DND-41 (cell line): ENCODE measurements around the gene CNGA3.

ENCODE experiments used
- CTCF ChIP-seq: IDR thresholded peaks from 2 replicates; pipeline ENCODE4 v1.5.1; 2012; ENCODE audit warnings: borderline replicate concordance, low read length, moderate library complexity, mild to moderate bottlenecking; ENCODE audit not compliant: poor library complexity, severe bottlenecking; ENCODE audit errors: extremely low read depth
- EZH2 ChIP-seq: IDR thresholded peaks from 3 replicates; pipeline ENCODE4 v1.6.1; 2012; ENCODE audit warnings: borderline replicate concordance, low read depth, mild to moderate bottlenecking, moderate library complexity, low read length, inconsistent platforms; ENCODE audit not compliant: severe bottlenecking

- no peak for TF ChIP-seq EZH2
- no peak for TF ChIP-seq CTCF
These were observed 10.5 kb downstream of the CNGA3 start for GRCh38 chr2:98356729-98357128.
